ENCODE measurements around the gene PIBF1. TPM values are rescaled to one million over a fixed set of nuclear protein-coding genes. Genes with fewer than 3 reads are reported as not detected.

PIBF1 gene
- total RNA-seq = 10 to 100 TPM in 3 of 4 donors, 1 to 10 TPM in 1; 8.2 to 30.8 (median 14.3) TPM

GRCh38 chr13:72781451-72782439 lies at the start of gene PIBF1, which contains the start of gene DIS3:
Gene PIBF1 (plus strand): TSS chr13:72782133. CDS start chr13:72783470, 1,337 bp downstream.
Gene DIS3 (minus strand): TSS chr13:72781900. CDS start chr13:72781832, 68 bp downstream.
- 0% methylated on average over 2 to 73 of the region's 81 CpGs for WGBS, 2 donors (ENCODE audit: low coverage in 1 of 2)
- TF ChIP-seq CTCF (IDR thresholded peaks at IDR 0.05) = peak in 2 of 5 experiments; percentile 3 to 5
- peak; percentile 88 for TF ChIP-seq POLR2A (IDR thresholded peaks at IDR 0.05)
- no peak for TF ChIP-seq EP300 (IDR thresholded peaks at IDR 0.05; ENCODE audit: low read depth)
- TF ChIP-seq POLR2AphosphoS5 (IDR thresholded peaks at IDR 0.05) = peak; percentile 89 to 95 (median 91)
- intact Hi-C loops (cut with DNase I; ENCODE audit: low total_unique reads) = no loop called here

GRCh38 chr13:72737033-72737432 lies 44.9 kb upstream of the PIBF1 start:
- WGBS, 2 donors (ENCODE audit: low coverage in 1 of 2) = 39 to 74% methylated on average over 3 of the region's 3 CpGs
- Histone ChIP-seq H3K9me3 (no peaks in the 10 kb centered on the region), H3K27ac (no peak overlapping the region), H3K4me3 (no peak overlapping the region), H3K36me3 (no peaks in the 10 kb centered on the region), H3K27me3 (no peaks in the 10 kb centered on the region), H3K4me1 (peaks cover 0 to 6% (median 0%) of the 10 kb centered on the region in 4 donors)
- TF ChIP-seq EP300 (IDR thresholded peaks at IDR 0.05; ENCODE audit: low read depth) (no peak), POLR2AphosphoS5 (IDR thresholded peaks at IDR 0.05) (no peak), POLR2A (IDR thresholded peaks at IDR 0.05) (no peak), CTCF (IDR thresholded peaks at IDR 0.05) (no peak)
- intact Hi-C loops (cut with DNase I; ENCODE audit: low total_unique reads) = no loop called here
- in situ Hi-C loops (cut with MboI; ENCODE audit: low pct_ligation_motif_present in 1 of 4, low pct_unique_long_range_greater_than_20kb in 1 of 4, low sequenced_read_pairs in 3 of 4) = no loop called here
- DNase-seq = no peak

More at GRCh38 chr13:72781451-72782439, at the start of gene PIBF1, which contains the start of gene DIS3:
- peak; percentile 98 for DNase-seq
- H3K9me3 ChIP-seq = no peaks in the 10 kb centered on the region
- H3K27me3 ChIP-seq = no peaks in the 10 kb centered on the region
- peaks cover 10 to 43% (median 31%) of the 10 kb centered on the region in 4 donors for H3K4me1 ChIP-seq
- in situ Hi-C loops (cut with MboI; ENCODE audit: low pct_ligation_motif_present in 1 of 4, low pct_unique_long_range_greater_than_20kb in 1 of 4, low sequenced_read_pairs in 3 of 4) = no loop called here
- H3K4me3 ChIP-seq = peak within 1 kb of the TSS; percentile 85 to 99 (median 90)
- peaks cover 0 to 15% (median 10%) of the 10 kb centered on the region in 4 donors for H3K36me3 ChIP-seq
- H3K27ac ChIP-seq = peak within 1 kb of the TSS; percentile 93 to 95 (median 94)

DNA sequence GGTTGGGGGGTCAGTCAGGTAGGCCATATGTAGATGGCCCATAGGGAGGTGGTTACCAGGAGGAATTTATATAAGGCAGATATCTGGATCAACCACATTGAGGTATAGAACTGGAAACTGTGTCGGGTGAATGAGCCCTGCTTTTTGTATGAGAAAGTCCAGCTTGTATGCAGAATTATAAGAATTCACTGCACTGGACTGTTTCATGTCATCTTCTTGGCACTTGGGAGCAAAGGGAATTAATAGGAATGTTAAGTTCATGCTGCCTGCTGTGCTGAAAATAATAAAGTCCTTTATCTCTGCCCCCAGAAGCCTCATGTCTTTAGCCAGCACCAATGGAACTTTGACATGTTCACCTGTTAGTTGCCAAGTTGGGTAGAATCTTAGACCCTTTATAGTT lies 41.9 kb upstream of the PIBF1 start:
- H3K27me3 ChIP-seq = no peaks in the 10 kb centered on the region
- no peak overlapping the region for H3K27ac ChIP-seq
- H3K9me3 ChIP-seq = no peaks in the 10 kb centered on the region
- intact Hi-C loops (cut with DNase I; ENCODE audit: low total_unique reads) (no loop called here), in situ Hi-C loops (cut with MboI; ENCODE audit: low pct_ligation_motif_present in 1 of 4, low pct_unique_long_range_greater_than_20kb in 1 of 4, low sequenced_read_pairs in 3 of 4) (no loop called here)
- 60 to 78% methylated on average over 1 of the region's 1 CpG for WGBS, 2 donors (ENCODE audit: low coverage in 1 of 2)
- TF ChIP-seq CTCF (IDR thresholded peaks at IDR 0.05) = no peak
- no peak for TF ChIP-seq POLR2AphosphoS5 (IDR thresholded peaks at IDR 0.05)
- no peak for TF ChIP-seq EP300 (IDR thresholded peaks at IDR 0.05; ENCODE audit: low read depth)
- TF ChIP-seq POLR2A (IDR thresholded peaks at IDR 0.05) = no peak
- no peak for DNase-seq
- H3K36me3 ChIP-seq = peaks cover 0 to 4% (median 0%) of the 10 kb centered on the region in 4 donors
- peaks cover 0 to 6% (median 0%) of the 10 kb centered on the region in 4 donors for H3K4me1 ChIP-seq
- no peak overlapping the region for H3K4me3 ChIP-seq

DNA sequence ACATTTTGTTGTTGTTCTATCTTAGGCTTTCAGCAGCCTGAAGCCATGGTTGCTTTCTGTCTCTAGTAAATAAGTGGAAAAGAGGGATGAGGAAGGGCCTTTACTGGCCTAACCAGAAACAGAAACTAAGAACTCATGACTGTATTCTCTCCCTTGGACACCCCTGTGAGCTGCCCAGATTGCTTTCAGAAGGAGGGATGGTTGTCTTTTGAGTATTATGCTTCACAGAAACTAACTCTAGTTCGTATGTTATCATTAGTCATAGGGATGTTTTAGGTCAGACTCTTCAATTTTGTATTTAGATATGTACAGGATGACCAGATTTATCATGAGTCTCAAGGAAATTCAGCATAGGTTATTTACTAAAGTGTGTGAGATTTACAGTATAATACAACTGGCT lies 36.7 kb upstream of the PIBF1 start:
- WGBS, 2 donors (ENCODE audit: low coverage in 1 of 2) = 76 to 89% methylated on average over 1 of the region's 1 CpG
- Histone ChIP-seq H3K4me3 (no peak overlapping the region), H3K27ac (no peak overlapping the region), H3K9me3 (no peaks in the 10 kb centered on the region), H3K4me1 (no peaks in the 10 kb centered on the region), H3K36me3 (peaks cover 0 to 17% (median 1%) of the 10 kb centered on the region in 4 donors), H3K27me3 (no peaks in the 10 kb centered on the region)
- DNase-seq = no peak
- intact Hi-C loops (cut with DNase I; ENCODE audit: low total_unique reads) = no loop called here
- in situ Hi-C loops (cut with MboI; ENCODE audit: low pct_ligation_motif_present in 1 of 4, low pct_unique_long_range_greater_than_20kb in 1 of 4, low sequenced_read_pairs in 3 of 4) = no loop called here
- TF ChIP-seq POLR2AphosphoS5 (IDR thresholded peaks at IDR 0.05) (no peak), CTCF (IDR thresholded peaks at IDR 0.05) (no peak), EP300 (IDR thresholded peaks at IDR 0.05; ENCODE audit: low read depth) (no peak), POLR2A (IDR thresholded peaks at IDR 0.05) (no peak)

All from transverse colon (tissue), 4 donors.